Measurements from ENCODE around the gene DCTN1. TPM values are rescaled to one million over a fixed set of nuclear protein-coding genes. Genes with fewer than 3 reads are reported as not detected.
"Not testable (repeated sequence)": the region's sequence is repeated elsewhere in the genome, so short reads cannot be mapped to it uniquely, and the experiment has no call there.

The DCTN1 gene
- total RNA-seq, 2 donors from 2014 or later: 84.0 to 108 TPM

DNA sequence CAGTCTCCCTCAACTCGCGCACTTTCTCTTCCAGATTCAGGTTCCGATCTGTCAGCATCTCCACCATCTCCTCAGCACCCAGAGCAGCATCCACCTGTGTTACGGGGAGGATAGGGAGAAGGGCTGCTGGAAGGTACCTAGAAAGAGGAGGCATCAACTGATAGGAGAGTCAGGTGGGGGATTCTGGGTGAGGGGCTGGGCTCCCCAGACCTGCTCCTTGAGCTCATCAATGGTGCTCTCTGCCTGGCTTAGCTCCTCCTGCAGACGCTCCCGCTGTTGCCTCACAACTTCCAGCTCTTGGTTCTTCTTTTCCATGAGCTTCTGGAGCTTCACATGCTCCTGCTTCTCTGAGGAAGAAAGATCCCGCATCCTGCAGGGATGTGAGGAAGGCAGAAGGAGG lies 10.1 kb downstream of the DCTN1 start:
- H3K27ac Mint-ChIP-seq: no peak overlapping the region
- no peak overlapping the region for H3K4me3 Mint-ChIP-seq
- H3K4me1 Mint-ChIP-seq: peaks cover 2% of the 10 kb centered on the region
- H3K9me3 Mint-ChIP-seq: no peaks in the 10 kb centered on the region
- no peak for ATAC-seq (replicated peaks)
- H3K27me3 Mint-ChIP-seq: no peaks in the 10 kb centered on the region
- H3K36me3 Mint-ChIP-seq (ENCODE audit: low read depth): peaks cover 70% of the 10 kb centered on the region

- ATAC-seq (replicated peaks): no peak
- H3K27me3 Mint-ChIP-seq: no peaks in the 10 kb centered on the region
- H3K9me3 Mint-ChIP-seq: no peaks in the 10 kb centered on the region
- peaks cover 85% of the 10 kb centered on the region for H3K36me3 Mint-ChIP-seq (ENCODE audit: low read depth)
- no peak overlapping the region for H3K4me3 Mint-ChIP-seq
- H3K27ac Mint-ChIP-seq: no peak overlapping the region
- no peaks in the 10 kb centered on the region for H3K4me1 Mint-ChIP-seq
Measured at GRCh38 chr2:74368499-74368898, 11.6 kb downstream of the DCTN1 start.

- no peak for ATAC-seq (replicated peaks)
- H3K9me3 Mint-ChIP-seq: no peaks in the 10 kb centered on the region
- H3K27ac Mint-ChIP-seq: no peak overlapping the region
- no peaks in the 10 kb centered on the region for H3K27me3 Mint-ChIP-seq
- H3K36me3 Mint-ChIP-seq (ENCODE audit: low read depth): peaks cover 92% of the 10 kb centered on the region
- no peaks in the 10 kb centered on the region for H3K4me1 Mint-ChIP-seq
- no peak overlapping the region for H3K4me3 Mint-ChIP-seq
Measured at GRCh38 chr2:74367789-74368188, 12.3 kb downstream of the DCTN1 start.

DNA sequence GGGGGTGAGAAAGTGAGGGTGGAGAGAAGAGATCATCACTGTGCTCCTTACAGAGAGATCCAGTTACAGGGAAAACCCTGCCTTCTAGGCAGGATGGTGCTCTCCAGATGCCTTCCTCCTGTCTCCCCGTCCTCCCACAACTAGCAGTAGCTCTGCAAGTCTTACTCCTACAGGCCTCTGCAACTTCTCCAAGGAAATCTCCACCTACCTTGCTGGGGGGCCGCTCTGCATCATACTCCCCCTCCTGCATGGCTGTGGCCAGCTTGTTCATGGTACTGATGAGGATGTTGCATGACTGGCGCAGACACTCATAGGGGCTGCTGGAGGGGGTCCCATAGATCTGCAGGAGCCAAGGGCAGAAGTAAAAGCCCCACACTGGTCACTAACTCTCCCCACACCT lies 14.1 kb downstream of the DCTN1 start:
- no peaks in the 10 kb centered on the region for H3K27me3 Mint-ChIP-seq
- H3K27ac Mint-ChIP-seq: peak overlapping the region; percentile 31
- ATAC-seq (replicated peaks): no peak
- no peaks in the 10 kb centered on the region for H3K4me1 Mint-ChIP-seq
- no peak overlapping the region for H3K4me3 Mint-ChIP-seq
- no peaks in the 10 kb centered on the region for H3K9me3 Mint-ChIP-seq
- peaks cover 98% of the 10 kb centered on the region for H3K36me3 Mint-ChIP-seq (ENCODE audit: low read depth)

- Mint-ChIP-seq H3K27ac (no peak overlapping the region), H3K27me3 (no peaks in the 10 kb centered on the region), H3K4me3 (no peak overlapping the region), H3K9me3 (no peaks in the 10 kb centered on the region), H3K36me3 (ENCODE audit: low read depth) (peaks cover 96% of the 10 kb centered on the region), H3K4me1 (no peaks in the 10 kb centered on the region)
- ATAC-seq (replicated peaks): no peak
Measured at GRCh38 chr2:74364533-74365505, 15.3 kb downstream of the DCTN1 start.

DNA sequence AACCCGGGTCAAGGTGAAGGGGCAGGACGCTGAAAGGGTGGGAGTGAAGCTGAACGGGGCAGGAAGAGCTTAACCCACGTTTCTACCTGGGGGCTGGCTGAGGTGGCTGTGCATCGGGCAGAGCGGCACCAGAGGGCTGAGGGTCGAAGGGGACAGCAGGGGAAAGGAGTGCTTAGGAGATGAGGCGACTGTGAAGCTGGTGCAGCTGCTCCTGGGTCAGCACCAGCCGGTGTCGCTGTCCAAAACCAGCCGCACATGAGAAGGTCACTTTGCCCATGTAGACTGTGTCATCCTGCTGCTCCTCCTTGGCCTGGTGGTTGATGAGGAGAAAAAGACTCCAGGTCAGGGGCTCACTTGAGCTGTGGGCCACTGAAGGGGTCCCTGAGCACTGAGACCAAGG lies 18.8 kb downstream of the DCTN1 start:
- H3K27me3 Mint-ChIP-seq: no peaks in the 10 kb centered on the region
- no peaks in the 10 kb centered on the region for H3K4me1 Mint-ChIP-seq
- ATAC-seq (replicated peaks): no peak
- H3K27ac Mint-ChIP-seq: peak overlapping the region; percentile 31
- peaks cover 92% of the 10 kb centered on the region for H3K36me3 Mint-ChIP-seq (ENCODE audit: low read depth)
- H3K4me3 Mint-ChIP-seq: no peak overlapping the region
- no peaks in the 10 kb centered on the region for H3K9me3 Mint-ChIP-seq

GRCh38 chr2:74357627-74358026 lies 22.5 kb downstream of the DCTN1 start:
- no peaks in the 10 kb centered on the region for H3K9me3 Mint-ChIP-seq
- no peak overlapping the region for H3K4me3 Mint-ChIP-seq
- peak overlapping the region; percentile 27 for H3K27ac Mint-ChIP-seq
- H3K4me1 Mint-ChIP-seq: no peaks in the 10 kb centered on the region
- H3K27me3 Mint-ChIP-seq: no peaks in the 10 kb centered on the region
- H3K36me3 Mint-ChIP-seq (ENCODE audit: low read depth): peaks cover 60% of the 10 kb centered on the region
- ATAC-seq (replicated peaks): no peak

- no peak overlapping the region for H3K4me3 Mint-ChIP-seq
- H3K27ac Mint-ChIP-seq: no peak overlapping the region
- H3K27me3 Mint-ChIP-seq: no peaks in the 10 kb centered on the region
- H3K4me1 Mint-ChIP-seq: peaks cover 1% of the 10 kb centered on the region
- H3K9me3 Mint-ChIP-seq: no peaks in the 10 kb centered on the region
- no peaks in the 10 kb centered on the region for H3K36me3 Mint-ChIP-seq (ENCODE audit: low read depth)
- ATAC-seq (replicated peaks): no peak
Measured at GRCh38 chr2:74349889-74350288, 30.2 kb downstream of the DCTN1 start.

DNA sequence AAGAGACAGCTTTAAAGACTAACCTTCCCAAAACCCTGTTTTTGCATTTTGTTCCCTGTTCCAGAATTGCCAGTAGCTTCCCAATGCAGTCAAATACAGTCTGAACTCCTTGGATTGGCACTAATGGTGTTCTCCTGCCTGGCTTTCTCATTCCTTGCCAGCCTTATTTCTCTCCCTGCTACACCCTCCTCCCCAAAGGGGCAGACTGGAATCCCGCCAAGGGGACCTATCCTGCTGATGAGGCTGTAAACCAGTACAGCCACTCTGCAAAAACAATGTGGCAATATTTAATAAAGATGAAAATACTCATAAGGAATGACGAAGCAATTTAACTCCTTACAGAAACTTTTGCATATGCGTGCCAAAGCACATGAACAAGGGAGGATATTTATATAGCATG lies 32.4 kb downstream of the DCTN1 start:
- Mint-ChIP-seq H3K9me3 (no peaks in the 10 kb centered on the region), H3K36me3 (ENCODE audit: low read depth) (no peaks in the 10 kb centered on the region), H3K27ac (no peak overlapping the region), H3K4me1 (peaks cover 6% of the 10 kb centered on the region), H3K4me3 (no peak overlapping the region), H3K27me3 (no peaks in the 10 kb centered on the region)
- ATAC-seq (replicated peaks): no peak

DNA sequence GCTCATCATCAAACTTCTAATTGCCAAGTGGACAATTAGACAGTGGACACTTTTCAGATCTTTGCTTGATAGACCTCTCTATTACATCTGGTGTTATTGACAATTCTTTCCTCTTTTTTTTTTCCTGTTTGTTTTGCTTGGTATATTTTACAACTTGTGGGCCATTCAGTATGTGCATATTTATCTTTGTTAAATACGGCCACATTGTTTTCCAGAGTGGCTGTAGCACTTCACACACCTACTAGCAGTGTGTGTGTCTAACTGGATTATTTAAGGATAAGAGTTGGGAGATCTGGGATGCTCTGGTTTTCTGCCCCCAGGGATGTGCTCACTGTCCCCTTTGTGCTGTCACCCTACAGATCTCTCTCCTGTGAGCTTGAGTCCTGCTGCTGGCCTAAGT lies 32.8 kb downstream of the DCTN1 start:
- Mint-ChIP-seq H3K27ac (no peak overlapping the region), H3K9me3 (no peaks in the 10 kb centered on the region), H3K4me1 (peaks cover 6% of the 10 kb centered on the region), H3K36me3 (ENCODE audit: low read depth) (no peaks in the 10 kb centered on the region), H3K27me3 (no peaks in the 10 kb centered on the region), H3K4me3 (no peak overlapping the region)
- ATAC-seq (replicated peaks): no peak

DNA sequence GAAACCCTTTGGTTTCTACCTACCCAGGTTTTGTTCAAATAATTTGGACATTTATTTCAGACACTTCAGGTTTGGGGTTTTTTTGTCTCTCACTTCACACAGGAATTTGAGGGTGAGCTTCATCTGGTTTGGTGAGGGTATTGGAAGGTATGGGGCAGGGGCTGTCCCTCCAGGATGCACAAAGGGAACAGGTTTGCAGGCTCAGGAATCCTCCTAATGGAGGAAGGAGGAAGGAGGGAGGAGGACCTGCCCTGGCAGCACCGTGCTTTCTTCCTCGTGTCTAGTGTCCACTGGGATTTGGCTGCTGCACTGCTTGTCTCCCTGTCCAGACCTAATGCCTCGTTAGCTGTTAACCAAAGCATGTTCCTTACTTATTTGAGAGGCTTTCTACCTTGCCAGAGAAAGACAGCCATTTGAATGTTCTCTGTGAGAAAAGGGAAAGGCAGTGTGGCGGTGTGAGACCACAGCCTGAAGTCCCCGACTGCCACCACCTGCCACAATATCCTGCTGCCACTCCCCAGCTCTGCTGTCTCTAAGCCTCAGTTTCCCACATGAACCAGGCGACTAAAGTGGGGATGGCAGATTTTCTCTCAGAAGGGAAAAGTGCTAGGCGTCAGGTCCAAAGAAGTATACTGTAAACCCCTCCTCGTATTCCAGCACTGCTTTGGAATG lies 34.7 kb downstream of the DCTN1 start:
- H3K36me3 Mint-ChIP-seq (ENCODE audit: low read depth): no peaks in the 10 kb centered on the region
- H3K9me3 Mint-ChIP-seq: no peaks in the 10 kb centered on the region
- no peak for ATAC-seq (replicated peaks)
- peaks cover 6% of the 10 kb centered on the region for H3K4me1 Mint-ChIP-seq
- H3K27ac Mint-ChIP-seq: no peak overlapping the region
- H3K4me3 Mint-ChIP-seq: no peak overlapping the region
- no peaks in the 10 kb centered on the region for H3K27me3 Mint-ChIP-seq

DNA sequence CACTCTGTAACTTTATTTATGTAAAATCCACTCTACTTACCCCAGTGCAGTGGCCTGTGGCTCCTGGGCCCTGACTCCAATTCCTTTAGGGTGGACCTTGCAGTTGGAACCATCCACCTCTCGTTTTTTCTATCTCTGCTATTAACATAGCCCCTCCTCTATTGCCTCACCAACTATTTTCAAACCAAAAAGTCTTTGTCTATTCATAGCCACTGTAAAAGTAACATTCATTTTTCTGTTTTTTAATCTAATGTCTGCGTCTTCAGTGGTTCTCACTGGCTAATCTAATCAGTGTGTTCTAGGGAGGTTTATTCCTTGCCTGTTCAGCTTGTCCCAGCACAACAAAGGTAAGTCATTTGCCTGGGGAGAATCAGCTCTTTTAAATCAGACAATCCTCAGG lies 36.8 kb downstream of the DCTN1 start, which contains the start of gene SLC4A5:
Gene SLC4A5, minus strand, starts transcription at position 101 of the 400 bp plus-strand sequence. CDS start 28,393 bp downstream, outside the sequence.
- no peaks in the 10 kb centered on the region for H3K9me3 Mint-ChIP-seq
- no peaks in the 10 kb centered on the region for H3K36me3 Mint-ChIP-seq (ENCODE audit: low read depth)
- H3K4me3 Mint-ChIP-seq: no peak within 1 kb of the TSS
- no peak within 1 kb of the TSS for H3K27ac Mint-ChIP-seq
- no peak for ATAC-seq (replicated peaks)
- H3K4me1 Mint-ChIP-seq: peaks cover 6% of the 10 kb centered on the region
- no peaks in the 10 kb centered on the region for H3K27me3 Mint-ChIP-seq

DNA sequence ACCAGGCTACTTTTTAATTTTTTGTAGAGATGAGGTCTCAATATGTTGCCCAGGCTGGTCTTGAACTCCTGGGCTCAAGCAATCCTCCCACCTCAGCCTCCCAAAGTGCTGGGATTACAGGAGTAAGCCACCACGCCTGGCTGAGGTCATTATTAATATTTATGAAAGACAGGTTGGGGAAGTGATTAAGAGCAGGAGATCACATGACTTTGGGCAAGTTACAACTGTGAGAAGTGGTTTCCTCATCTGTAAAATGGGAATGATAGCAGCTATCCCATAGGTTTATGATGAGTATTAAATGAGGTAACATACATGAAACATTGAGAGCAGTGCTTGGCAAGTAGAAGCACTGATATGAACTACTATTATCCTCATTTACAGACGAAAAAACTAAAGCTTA lies 43.9 kb downstream of the DCTN1 start:
- not testable (repeated sequence) for H3K9me3 Mint-ChIP-seq; H3K4me3 Mint-ChIP-seq; H3K27me3 Mint-ChIP-seq; H3K27ac Mint-ChIP-seq; H3K36me3 Mint-ChIP-seq (ENCODE audit: low read depth); H3K4me1 Mint-ChIP-seq; ATAC-seq (replicated peaks)

GRCh38 chr2:74334931-74335333 lies 45.2 kb downstream of the DCTN1 start:
- Mint-ChIP-seq H3K27ac (no peak overlapping the region), H3K27me3 (no peaks in the 10 kb centered on the region), H3K4me3 (no peak overlapping the region), H3K36me3 (ENCODE audit: low read depth) (no peaks in the 10 kb centered on the region), H3K4me1 (no peaks in the 10 kb centered on the region), H3K9me3 (no peaks in the 10 kb centered on the region)
- ATAC-seq (replicated peaks): peak; percentile 82
